DND-41 (cell line): ENCODE results near the gene IWS1.
"Not testable (repeated sequence)": the region's sequence is repeated elsewhere in the genome, so short reads cannot be mapped to it uniquely, and the experiment has no call there.

Experiments used
- EZH2 ChIP-seq: IDR thresholded peaks from 3 replicates; pipeline ENCODE4 v1.6.1; 2012; ENCODE audit warnings: borderline replicate concordance, low read depth, mild to moderate bottlenecking, moderate library complexity, low read length, inconsistent platforms; ENCODE audit not compliant: severe bottlenecking
- TF ChIP-seq, protein P1 (sequence below): IDR thresholded peaks from 2 replicates; pipeline ENCODE4 v1.5.1; 2012; ENCODE audit warnings: borderline replicate concordance, low read length, moderate library complexity, mild to moderate bottlenecking; ENCODE audit not compliant: poor library complexity, severe bottlenecking; ENCODE audit errors: extremely low read depth

DNA sequence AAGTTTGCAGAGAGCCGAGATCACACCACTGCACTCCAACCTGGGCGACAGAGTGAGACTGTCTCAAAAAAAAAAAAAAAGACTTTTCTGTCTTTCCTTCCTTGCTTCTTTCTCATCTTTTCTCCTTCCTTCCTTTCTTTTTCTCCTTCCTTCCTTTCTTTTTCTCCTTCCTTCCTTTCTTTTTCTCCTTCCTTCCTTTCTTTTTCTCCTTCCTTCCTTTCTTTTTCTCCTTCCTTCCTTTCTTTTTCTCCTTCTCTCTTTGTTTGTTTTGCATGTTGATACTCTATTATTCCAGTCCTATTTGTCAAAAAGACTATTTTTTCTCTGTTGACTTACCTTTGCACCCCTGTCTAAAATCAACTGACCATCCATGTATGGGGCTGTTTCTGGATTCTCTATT is 46.1 kb upstream of the IWS1 start:
- TF ChIP-seq, protein P1, sequence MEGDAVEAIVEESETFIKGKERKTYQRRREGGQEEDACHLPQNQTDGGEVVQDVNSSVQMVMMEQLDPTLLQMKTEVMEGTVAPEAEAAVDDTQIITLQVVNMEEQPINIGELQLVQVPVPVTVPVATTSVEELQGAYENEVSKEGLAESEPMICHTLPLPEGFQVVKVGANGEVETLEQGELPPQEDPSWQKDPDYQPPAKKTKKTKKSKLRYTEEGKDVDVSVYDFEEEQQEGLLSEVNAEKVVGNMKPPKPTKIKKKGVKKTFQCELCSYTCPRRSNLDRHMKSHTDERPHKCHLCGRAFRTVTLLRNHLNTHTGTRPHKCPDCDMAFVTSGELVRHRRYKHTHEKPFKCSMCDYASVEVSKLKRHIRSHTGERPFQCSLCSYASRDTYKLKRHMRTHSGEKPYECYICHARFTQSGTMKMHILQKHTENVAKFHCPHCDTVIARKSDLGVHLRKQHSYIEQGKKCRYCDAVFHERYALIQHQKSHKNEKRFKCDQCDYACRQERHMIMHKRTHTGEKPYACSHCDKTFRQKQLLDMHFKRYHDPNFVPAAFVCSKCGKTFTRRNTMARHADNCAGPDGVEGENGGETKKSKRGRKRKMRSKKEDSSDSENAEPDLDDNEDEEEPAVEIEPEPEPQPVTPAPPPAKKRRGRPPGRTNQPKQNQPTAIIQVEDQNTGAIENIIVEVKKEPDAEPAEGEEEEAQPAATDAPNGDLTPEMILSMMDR, result not testable (repeated sequence)
- TF ChIP-seq EZH2, result not testable (repeated sequence)
